Measurements from ENCODE around the gene GGA1.
A peak's percentile ranks its signal among the peaks of the same experiment; 100 is the strongest.
"Not testable (repeated sequence)": the region's sequence is repeated elsewhere in the genome, so short reads cannot be mapped to it uniquely, and the experiment has no call there.

The GGA1 gene

GRCh38 chr22:37571258-37571991, 37.2 kb upstream of the GGA1 start:
- no peak for DNase-seq (ENCODE audit: low spot score)

- no peak for DNase-seq (ENCODE audit: low spot score)
Measured at GRCh38 chr22:37571992-37572373, 36.7 kb upstream of the GGA1 start.

- DNase-seq (ENCODE audit: low spot score) = no peak
Measured at GRCh38 chr22:37575490-37576003, 33.1 kb upstream of the GGA1 start.

- DNase-seq (ENCODE audit: low spot score) = no peak
Measured at GRCh38 chr22:37578002-37578401, 30.6 kb upstream of the GGA1 start.

- no peak for DNase-seq (ENCODE audit: low spot score)
Measured at GRCh38 chr22:37581504-37581903, 27.1 kb upstream of the GGA1 start.

- DNase-seq (ENCODE audit: low spot score) = no peak
Measured at GRCh38 chr22:37582526-37582925, 26.1 kb upstream of the GGA1 start.

GRCh38 chr22:37588546-37589215, 20.0 kb upstream of the GGA1 start:
- no peak for DNase-seq (ENCODE audit: low spot score)

- no peak for DNase-seq (ENCODE audit: low spot score)
Measured at GRCh38 chr22:37589636-37590035, 19.0 kb upstream of the GGA1 start.

- DNase-seq (ENCODE audit: low spot score) = not testable (repeated sequence)
Measured at GRCh38 chr22:37591081-37591480, 17.6 kb upstream of the GGA1 start.

GRCh38 chr22:37591823-37592404, 16.7 kb upstream of the GGA1 start:
- DNase-seq (ENCODE audit: low spot score) = no peak

- no peak for DNase-seq (ENCODE audit: low spot score)
Measured at GRCh38 chr22:37594237-37594636, 14.4 kb upstream of the GGA1 start.

- no peak for DNase-seq (ENCODE audit: low spot score)
Measured at GRCh38 chr22:37599153-37599552, 9.5 kb upstream of the GGA1 start.

- DNase-seq (ENCODE audit: low spot score) = no peak
Measured at GRCh38 chr22:37601203-37601539, 7.5 kb upstream of the GGA1 start.

GRCh38 chr22:37601540-37602442, 6.8 kb upstream of the GGA1 start:
- DNase-seq (ENCODE audit: low spot score) = no peak

GRCh38 chr22:37602546-37603277, 5.9 kb upstream of the GGA1 start:
- DNase-seq (ENCODE audit: low spot score) = not testable (repeated sequence)

- no peak for DNase-seq (ENCODE audit: low spot score)
Measured at GRCh38 chr22:37604074-37604473, 4.6 kb upstream of the GGA1 start.

GRCh38 chr22:37604875-37605274, 3.8 kb upstream of the GGA1 start:
- DNase-seq (ENCODE audit: low spot score) = no peak

- peak; percentile 79 for DNase-seq (ENCODE audit: low spot score)
Measured at GRCh38 chr22:37607010-37607934, 1.4 kb upstream of the GGA1 start.

- DNase-seq (ENCODE audit: low spot score) = no peak
Measured at GRCh38 chr22:37607935-37608476, 628 bp upstream of the GGA1 start.

All from AG08396 (cell line).